Transverse colon (tissue), 3 donors: ENCODE measurements around the gene TMEM45A.

ENCODE experiments used
- CTCF ChIP-seq, 5 experiments: fragments of 200-600 bp in 3 of 5; fragments of 450-650 bp in 2 of 5; sonication (generic) in 3 of 5; IDR thresholded peaks; 1 replicate in 2 of 5; 2 replicates in 3 of 5; pipeline ENCODE4 v1.5.1; 2016 to 2017; ENCODE audit warnings: antibody characterized with exemption in 5 of 5, inconsistent platforms in 3 of 5, mild to moderate bottlenecking in 2 of 5, moderate library complexity in 1 of 5
- EP300 ChIP-seq: sonication (generic); formaldehyde crosslinking; IDR thresholded peaks from one replicate; pipeline ENCODE4 v1.6.1; 2017; ENCODE audit warnings: antibody characterized with exemption, low read depth
- POLR2A ChIP-seq: fragments of 450-650 bp; IDR thresholded peaks from one replicate; pipeline ENCODE4 v1.6.1; 2016; ENCODE audit warnings: antibody characterized with exemption, mild to moderate bottlenecking, moderate library complexity

- no peak for TF ChIP-seq EP300
- TF ChIP-seq POLR2A: no peak
- no peak for TF ChIP-seq CTCF (IDR thresholded peaks at IDR 0.05)
Measured at GRCh38 chr3:100518983-100519382, 26.6 kb downstream of the TMEM45A start.
